Endothelial cell (in vitro differentiated cells): ENCODE measurements around the gene SIL1. TPM values are rescaled to one million over a fixed set of nuclear protein-coding genes. Genes with fewer than 3 reads are reported as not detected.
"Not testable (repeated sequence)": the region's sequence is repeated elsewhere in the genome, so short reads cannot be mapped to it uniquely, and the experiment has no call there.

Experiments used
- DNase-seq: peaks from one replicate; pipeline ENCODE4 v3.0.0; 2021; ENCODE audit warnings: low spot score
- H3K27ac Mint-ChIP-seq: one replicate; pipeline ENCODE4 v1.8.0; 2021; ENCODE audit warnings: mixed read lengths, inconsistent platforms; ENCODE audit not compliant: unreplicated experiment
- H3K27me3 Mint-ChIP-seq: one replicate; pipeline ENCODE4 v1.8.0; 2021; ENCODE audit warnings: mild to moderate bottlenecking, moderate library complexity, mixed read lengths, inconsistent platforms; ENCODE audit not compliant: unreplicated experiment
- H3K36me3 Mint-ChIP-seq: one replicate; pipeline ENCODE4 v1.8.0; 2021; ENCODE audit warnings: mild to moderate bottlenecking, low read depth, mixed read lengths, inconsistent platforms; ENCODE audit not compliant: unreplicated experiment
- H3K4me1 Mint-ChIP-seq: one replicate; pipeline ENCODE4 v1.8.0; 2021; ENCODE audit warnings: mild to moderate bottlenecking, mixed read lengths, inconsistent platforms; ENCODE audit not compliant: unreplicated experiment
- H3K4me3 Mint-ChIP-seq: one replicate; pipeline ENCODE4 v1.8.0; 2021; ENCODE audit warnings: mild to moderate bottlenecking, mixed read lengths, inconsistent platforms; ENCODE audit not compliant: unreplicated experiment
- H3K9me3 Mint-ChIP-seq: one replicate; pipeline ENCODE4 v1.8.0; 2021; ENCODE audit warnings: mixed read lengths, inconsistent platforms; ENCODE audit not compliant: unreplicated experiment
- CTCF ChIP-seq: fragments of 200-600 bp; sonication (generic); IDR thresholded peaks from one replicate; pipeline ENCODE4 v1.5.0; 2021; ENCODE audit warnings: antibody characterized with exemption; ENCODE audit not compliant: unreplicated experiment
- total RNA-seq: library from RNA; stranded (reverse); fragmentation: NEBNext Ultra II Directional; extraction: Animal tissue kit (Norgen Biotek cat#: 25700); gene quantifications from one replicate; pipeline ENCODE4 v1.2.1, GENCODE V29; 2021; ENCODE audit not compliant: unreplicated experiment

SIL1 gene
- total RNA-seq, 1 donor from 2014 or later: 35.6 TPM

- Mint-ChIP-seq H3K36me3 (peaks cover 7% of the 10 kb centered on the region), H3K4me3 (no peak overlapping the region), H3K4me1 (peaks cover 27% of the 10 kb centered on the region), H3K27ac (no peak overlapping the region), H3K9me3 (peaks cover 5% of the 10 kb centered on the region), H3K27me3 (peaks cover 1% of the 10 kb centered on the region)
- TF ChIP-seq CTCF: no peak
- DNase-seq: no peak
These were observed 30.6 kb downstream of the SIL1 start for GRCh38 chr5:139167533-139167932.

GRCh38 chr5:139167063-139167462 lies 31.1 kb downstream of the SIL1 start:
- Mint-ChIP-seq H3K27ac (no peak overlapping the region), H3K4me3 (no peak overlapping the region), H3K4me1 (peaks cover 29% of the 10 kb centered on the region), H3K9me3 (peaks cover 5% of the 10 kb centered on the region), H3K36me3 (peaks cover 6% of the 10 kb centered on the region), H3K27me3 (peaks cover 1% of the 10 kb centered on the region)
- DNase-seq: no peak
- no peak for TF ChIP-seq CTCF

DNA sequence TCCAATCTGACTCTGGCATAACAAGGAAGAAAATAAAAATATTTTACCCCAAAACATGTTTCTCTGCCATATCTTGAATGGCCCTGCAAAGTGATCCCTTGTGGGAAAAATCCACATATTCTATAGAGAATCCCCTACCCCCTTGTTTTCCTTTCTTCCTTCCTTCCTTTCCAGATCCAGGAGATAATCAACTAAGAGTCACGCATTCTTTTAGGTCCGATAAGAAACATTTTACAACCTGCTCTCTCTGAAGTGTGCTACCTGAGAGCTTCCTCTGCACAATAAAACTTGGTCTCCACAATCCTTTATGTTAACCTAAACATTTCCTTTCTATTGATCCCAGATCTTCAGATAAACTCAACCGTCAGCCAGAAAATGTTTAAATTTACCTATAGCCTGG lies 33.3 kb downstream of the SIL1 start:
- not testable (repeated sequence) for H3K27me3 Mint-ChIP-seq, H3K36me3 Mint-ChIP-seq, DNase-seq, H3K9me3 Mint-ChIP-seq
- Mint-ChIP-seq H3K27ac (peak overlapping the region; percentile 68), H3K4me1 (peaks cover 36% of the 10 kb centered on the region), H3K4me3 (peak overlapping the region; percentile 1)

GRCh38 chr5:139164020-139164419 lies 34.1 kb downstream of the SIL1 start:
- no peak for TF ChIP-seq CTCF
- Mint-ChIP-seq H3K27ac (peak overlapping the region; percentile 68), H3K4me3 (no peak overlapping the region), H3K36me3 (peaks cover 6% of the 10 kb centered on the region), H3K9me3 (no peaks in the 10 kb centered on the region), H3K27me3 (peaks cover 5% of the 10 kb centered on the region), H3K4me1 (peaks cover 43% of the 10 kb centered on the region)
- no peak for DNase-seq

DNA sequence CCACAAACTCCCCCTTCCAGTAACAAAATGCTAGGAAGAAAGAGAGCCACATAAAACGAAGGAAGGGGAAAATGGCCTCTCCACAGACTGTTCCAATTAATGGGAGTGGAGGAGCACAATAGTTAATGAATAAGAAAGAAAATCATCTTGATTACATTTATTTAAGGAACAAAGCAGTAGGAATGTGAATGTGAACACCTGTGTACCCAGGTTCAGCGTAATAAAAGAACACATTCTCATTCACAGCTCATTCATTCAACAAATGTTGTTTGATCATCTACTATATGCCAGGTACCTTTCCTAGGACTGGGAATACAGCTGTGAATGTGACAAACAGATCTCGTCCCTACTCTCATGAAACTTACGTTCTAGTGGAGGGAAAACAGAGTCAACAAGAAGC lies 35.7 kb downstream of the SIL1 start:
- peaks cover 40% of the 10 kb centered on the region for H3K4me1 Mint-ChIP-seq
- peaks cover 6% of the 10 kb centered on the region for H3K36me3 Mint-ChIP-seq
- DNase-seq: no peak
- no peaks in the 10 kb centered on the region for H3K9me3 Mint-ChIP-seq
- TF ChIP-seq CTCF: no peak
- peaks cover 5% of the 10 kb centered on the region for H3K27me3 Mint-ChIP-seq
- no peak overlapping the region for H3K27ac Mint-ChIP-seq
- no peak overlapping the region for H3K4me3 Mint-ChIP-seq

GRCh38 chr5:139158791-139159190 lies 39.4 kb downstream of the SIL1 start:
- Mint-ChIP-seq H3K27me3 (peaks cover 5% of the 10 kb centered on the region), H3K9me3 (no peaks in the 10 kb centered on the region), H3K36me3 (peaks cover 6% of the 10 kb centered on the region), H3K27ac (no peak overlapping the region), H3K4me1 (peaks cover 22% of the 10 kb centered on the region), H3K4me3 (no peak overlapping the region)
- DNase-seq: no peak
- TF ChIP-seq CTCF: no peak
